Activated CD8-positive, alpha-beta memory T cell treated with anti-CD3 and anti-CD28 coated beads for 1 hour (primary cell): ENCODE measurements around the gene TBX21.
"Not testable (repeated sequence)": the region's sequence is repeated elsewhere in the genome, so short reads cannot be mapped to it uniquely, and the experiment has no call there.

ENCODE experiments used
- DNase-seq, 2 donors: peaks; one replicate each; pipeline ENCODE4 v3.0.0-alpha.2; 2020; ENCODE audit warnings: low read depth in 1 of 2; ENCODE audit errors: extremely low read depth in 1 of 2

TBX21 gene

DNA sequence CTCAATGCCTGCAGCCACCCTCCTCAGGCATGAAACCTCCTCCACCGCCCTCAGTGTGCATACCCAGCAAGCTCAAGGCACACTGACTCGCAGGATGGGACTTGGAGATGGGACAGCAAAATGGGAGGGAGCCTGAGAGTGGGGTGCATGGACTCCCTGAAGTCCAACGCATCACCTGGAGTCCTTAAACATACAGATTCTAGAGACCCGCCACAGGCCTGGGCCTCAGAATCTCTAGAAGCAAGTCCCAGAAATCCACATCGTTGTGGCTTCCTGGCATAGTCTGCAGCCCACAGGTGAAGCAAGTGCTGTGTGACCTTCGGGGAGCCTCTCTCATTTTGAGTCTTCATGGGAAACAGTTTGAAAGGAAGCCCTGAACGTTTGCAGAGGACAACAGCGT, 3.6 kb upstream of the TBX21 start:
- no peak for DNase-seq

- DNase-seq = no peak
Measured at GRCh38 chr17:47730681-47731080, 2.4 kb upstream of the TBX21 start.

DNA sequence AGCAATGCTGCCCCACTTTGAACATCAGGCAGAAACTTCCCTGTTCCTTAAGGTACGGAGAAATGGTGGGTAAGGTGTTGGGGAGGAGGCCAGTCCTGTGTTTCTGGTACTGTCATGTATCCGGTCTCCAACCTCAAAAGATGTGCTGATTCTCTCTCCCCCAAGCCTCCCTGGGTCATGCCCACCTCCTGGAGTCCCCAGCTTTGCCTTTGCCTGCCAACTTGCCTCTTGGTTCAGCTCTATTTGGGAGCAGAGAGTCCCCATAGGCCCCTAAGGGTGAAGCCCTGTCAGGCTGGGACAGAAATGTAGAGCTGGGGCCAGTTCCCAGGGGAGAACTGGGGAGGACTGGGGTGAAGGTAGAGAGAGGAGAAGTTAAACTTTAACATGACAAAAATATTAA, 1.6 kb upstream of the TBX21 start:
- DNase-seq = no peak

DNA sequence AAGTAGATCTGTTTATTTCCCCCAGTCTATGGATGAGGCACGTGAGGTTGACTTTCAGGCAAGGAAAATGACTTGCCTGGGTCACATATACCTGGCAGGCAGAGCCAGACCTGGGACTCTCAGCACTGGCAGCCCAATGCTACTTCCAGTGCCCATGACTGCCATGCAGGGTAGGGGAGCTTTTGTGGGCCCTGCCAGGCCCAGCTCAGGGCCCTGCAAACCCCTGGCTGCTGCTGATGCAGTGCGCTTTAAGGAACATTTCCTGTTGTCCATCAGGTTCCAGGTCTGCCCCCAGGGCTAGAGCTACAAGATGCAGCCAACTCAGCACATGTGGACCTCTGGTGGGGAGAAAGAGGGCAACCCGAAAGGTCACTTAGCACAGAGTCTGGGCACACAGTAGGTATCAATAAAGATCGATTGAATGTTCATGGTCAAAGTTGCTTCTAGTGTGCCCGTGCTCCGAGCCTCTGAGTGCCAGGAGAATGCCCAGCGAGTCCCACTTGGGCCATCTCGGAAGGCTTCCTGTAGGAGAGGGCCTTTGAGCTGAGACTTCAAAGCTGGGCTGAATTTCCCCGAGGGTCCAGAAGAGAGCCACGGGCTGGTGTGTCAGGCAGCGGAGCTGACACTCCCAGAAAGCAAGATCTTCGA, 513 bp upstream of the TBX21 start:
- DNase-seq = no peak

GRCh38 chr17:47733674-47734410, 806 bp downstream of the TBX21 start:
- no peak for DNase-seq

GRCh38 chr17:47735139-47735464, 2.1 kb downstream of the TBX21 start:
- no peak for DNase-seq

DNA sequence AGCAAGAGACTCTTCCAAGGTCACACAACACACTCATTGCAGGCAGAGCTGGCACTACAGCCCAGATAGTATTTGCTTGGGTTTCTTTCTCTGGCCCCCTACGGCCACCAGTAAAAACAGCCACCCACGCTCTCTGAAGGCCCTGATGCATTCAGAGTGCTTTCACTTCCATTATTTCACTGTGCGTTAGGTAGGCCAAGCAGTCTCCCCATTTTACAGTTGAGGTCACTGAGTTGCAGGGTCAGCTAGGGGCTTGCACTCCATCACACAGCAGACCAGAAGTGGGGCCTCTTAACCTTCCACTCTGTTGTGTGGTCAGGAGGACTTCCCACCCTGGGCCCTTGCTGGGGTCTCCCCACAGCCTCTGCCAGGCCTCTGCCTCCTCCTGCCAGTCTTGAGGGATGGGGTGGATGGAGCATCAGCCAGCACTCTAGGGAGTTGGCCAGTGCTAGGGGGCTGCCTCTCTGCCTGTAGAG, 2.5 kb downstream of the TBX21 start:
- no peak for DNase-seq

GRCh38 chr17:47736501-47737495, 3.8 kb downstream of the TBX21 start:
- no peak for DNase-seq

DNA sequence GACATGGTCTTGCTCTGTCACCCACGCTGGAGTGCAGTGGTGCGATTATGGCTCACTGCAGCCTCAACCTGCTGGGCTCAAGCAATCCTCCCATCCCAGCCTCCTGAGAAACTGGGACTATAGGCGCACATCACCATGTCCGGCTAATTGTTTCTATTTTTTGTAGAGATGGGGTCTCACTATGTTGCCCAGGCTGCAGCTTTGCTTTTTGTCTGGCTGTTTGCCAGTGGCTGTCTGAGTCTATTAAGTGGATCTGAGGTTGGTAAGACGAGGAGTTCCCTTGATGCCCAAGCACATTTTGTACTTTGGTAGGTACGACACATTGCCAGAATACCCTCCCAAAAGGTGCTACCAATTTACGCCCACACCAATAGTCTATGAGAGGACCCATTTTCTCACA, 5.1 kb downstream of the TBX21 start:
- DNase-seq = no peak

DNA sequence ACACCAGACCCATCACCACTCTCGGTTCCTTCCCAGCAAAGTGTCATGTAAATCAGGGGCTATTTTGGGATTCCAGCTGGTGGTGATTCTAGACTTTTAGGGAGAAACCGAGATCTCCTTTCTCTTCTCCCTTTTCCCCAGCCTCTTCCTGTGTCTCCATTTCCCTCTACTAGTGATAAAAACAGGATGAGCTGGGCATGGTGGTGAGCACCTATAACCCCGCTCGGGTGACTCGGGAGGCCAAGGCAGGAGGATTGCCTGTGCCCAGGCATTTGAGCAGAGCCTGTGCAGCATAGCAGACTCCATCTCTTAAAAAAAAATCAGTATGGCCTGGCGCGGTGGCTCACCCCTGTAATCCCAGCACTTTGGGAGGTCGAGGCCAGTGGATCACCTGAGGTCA, 6.1 kb downstream of the TBX21 start:
- DNase-seq = no peak

DNA sequence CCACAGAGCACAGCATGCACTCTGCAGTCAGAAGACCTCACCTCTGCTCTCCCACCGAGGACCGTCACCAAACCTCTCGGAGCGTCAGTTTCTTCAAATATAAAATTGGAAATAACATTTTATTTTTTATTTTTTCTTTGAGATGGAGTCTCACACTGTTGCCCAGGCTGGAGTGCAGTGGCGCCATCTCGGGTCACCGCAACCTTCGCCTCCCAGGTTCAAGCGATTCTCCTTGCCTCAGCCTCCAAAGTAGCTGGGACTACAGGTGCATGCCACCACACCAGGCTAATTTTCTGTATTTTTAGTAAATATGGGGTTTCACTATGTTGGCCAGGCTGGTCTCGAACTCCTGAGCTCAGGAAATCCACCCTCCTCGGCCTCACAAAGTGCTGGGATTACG, 6.9 kb downstream of the TBX21 start:
- DNase-seq = not testable (repeated sequence)

DNA sequence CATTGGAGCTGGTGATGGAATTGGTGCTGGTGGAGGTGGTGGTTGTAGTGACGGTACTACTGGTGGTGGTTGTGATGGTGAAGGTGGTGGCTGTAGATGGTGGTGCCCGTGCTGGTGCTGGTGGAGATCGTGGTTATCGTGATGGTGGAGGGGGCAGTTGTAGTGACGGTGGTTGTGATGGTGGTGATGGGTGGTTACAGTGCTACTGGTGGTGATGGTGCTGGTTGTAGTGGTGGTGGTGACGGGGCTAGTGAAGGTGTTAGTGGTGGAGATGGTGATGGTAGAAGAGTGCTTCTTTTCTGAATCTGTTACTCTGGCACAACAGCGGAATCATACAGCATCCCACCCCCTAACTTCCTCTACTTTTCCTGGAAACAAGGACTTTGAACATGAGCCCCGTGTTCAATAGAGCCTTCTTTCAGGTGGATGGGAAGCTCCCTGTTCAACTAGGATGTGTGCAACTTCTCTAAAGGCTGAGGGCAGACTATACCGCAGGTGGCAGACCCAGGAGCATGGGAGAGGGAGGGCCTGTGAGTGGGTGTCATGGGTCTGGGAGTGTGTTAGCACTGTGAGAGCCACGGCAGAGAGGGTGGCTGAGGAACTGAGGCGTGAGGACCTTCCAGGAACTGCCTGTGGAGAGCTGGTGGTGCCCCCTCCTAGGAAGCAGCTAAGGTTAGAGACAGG, 8.2 kb downstream of the TBX21 start:
- DNase-seq = no peak

- no peak for DNase-seq
Measured at GRCh38 chr17:47741793-47742145, 8.7 kb downstream of the TBX21 start.

DNA sequence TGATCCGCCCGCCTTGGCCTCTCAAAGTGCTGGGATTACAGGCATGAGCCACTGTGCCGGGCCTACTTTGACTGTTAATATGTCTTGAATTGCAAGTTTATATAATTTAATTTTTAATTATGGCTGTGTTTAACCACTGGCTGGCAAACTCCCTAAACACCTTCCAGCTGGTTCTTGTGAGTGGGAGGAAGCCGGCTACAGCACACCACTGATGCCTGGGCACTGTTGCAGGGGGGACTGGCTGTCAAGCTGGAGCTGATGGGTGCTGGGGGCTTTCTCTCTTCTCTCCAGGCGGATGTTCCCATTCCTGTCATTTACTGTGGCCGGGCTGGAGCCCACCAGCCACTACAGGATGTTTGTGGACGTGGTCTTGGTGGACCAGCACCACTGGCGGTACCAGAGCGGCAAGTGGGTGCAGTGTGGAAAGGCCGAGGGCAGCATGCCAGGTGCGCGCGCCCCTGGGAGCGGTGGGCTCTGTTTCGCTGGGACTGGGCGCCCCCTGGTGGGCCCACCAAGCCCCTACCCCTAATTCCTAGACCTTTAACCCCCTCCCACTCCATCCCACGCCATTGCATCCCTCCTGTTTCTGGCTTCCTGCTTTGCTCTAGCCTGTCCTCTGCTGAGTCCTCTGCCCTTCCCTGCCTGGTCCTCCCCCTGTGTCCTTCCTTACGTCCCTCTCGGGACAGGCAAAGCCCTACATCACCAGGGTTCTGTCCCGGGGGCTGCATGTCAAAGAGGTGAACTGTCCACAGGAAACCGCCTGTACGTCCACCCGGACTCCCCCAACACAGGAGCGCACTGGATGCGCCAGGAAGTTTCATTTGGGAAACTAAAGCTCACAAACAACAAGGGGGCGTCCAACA, 9.5 kb downstream of the TBX21 start:
- DNase-seq = no peak

DNA sequence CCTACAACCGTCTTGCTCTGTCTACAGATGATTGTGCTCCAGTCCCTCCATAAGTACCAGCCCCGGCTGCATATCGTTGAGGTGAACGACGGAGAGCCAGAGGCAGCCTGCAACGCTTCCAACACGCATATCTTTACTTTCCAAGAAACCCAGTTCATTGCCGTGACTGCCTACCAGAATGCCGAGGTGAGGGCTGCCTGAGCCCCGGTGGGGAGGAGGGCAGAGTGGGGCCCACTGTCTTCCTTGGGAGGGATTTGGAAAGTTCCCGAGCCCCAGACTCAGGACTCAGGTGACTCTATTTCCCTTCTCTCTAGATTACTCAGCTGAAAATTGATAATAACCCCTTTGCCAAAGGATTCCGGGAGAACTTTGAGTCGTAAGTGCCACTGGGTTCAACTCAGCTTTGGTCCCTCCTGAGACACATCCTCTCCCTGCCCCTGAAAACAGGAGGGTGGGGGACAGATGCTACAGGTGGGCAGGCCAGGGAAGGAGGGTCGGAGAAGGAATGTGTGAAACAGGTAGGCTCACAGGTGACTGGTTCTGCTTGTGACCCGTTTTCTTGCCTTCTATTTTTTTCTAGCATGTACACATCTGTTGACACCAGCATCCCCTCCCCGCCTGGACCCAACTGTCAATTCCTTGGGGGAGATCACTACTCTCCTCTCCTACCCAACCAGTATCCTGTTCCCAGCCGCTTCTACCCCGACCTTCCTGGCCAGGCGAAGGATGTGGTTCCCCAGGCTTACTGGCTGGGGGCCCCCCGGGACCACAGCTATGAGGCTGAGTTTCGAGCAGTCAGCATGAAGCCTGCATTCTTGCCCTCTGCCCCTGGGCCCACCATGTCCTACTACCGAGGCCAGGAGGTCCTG, 11.4 kb downstream of the TBX21 start:
- no peak for DNase-seq

DNA sequence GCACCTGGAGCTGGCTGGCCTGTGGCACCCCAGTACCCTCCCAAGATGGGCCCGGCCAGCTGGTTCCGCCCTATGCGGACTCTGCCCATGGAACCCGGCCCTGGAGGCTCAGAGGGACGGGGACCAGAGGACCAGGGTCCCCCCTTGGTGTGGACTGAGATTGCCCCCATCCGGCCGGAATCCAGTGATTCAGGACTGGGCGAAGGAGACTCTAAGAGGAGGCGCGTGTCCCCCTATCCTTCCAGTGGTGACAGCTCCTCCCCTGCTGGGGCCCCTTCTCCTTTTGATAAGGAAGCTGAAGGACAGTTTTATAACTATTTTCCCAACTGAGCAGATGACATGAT, 12.0 kb downstream of the TBX21 start:
- no peak for DNase-seq

DNA sequence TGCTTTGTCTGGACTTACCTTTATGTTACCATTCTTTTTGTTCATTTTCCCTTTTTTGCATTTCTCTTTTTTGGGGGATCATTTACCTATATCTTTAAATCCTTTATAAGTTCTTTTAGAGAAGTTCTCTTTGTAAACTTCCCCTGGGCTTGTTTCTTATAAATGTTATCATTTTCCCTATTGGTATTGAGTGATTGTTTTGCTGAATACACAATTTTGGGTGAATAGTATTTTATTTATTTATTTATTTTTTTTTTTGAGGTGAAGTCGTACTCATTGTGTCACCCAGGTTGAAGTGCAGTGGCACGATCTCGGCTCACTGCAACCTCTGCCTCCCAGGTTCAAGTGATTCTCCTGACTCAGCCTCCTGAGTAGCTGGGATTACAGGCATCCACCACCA, 18.4 kb downstream of the TBX21 start:
- no peak for DNase-seq

- no peak for DNase-seq
Measured at GRCh38 chr17:47757386-47757785, 24.4 kb downstream of the TBX21 start.

GRCh38 chr17:47760409-47761140, 27.5 kb downstream of the TBX21 start:
- DNase-seq = no peak
